ENCODE results near the gene TARBP2. TPM values are rescaled to one million over a fixed set of nuclear protein-coding genes. Genes with fewer than 3 reads are reported as not detected.
A peak's percentile ranks its signal among the peaks of the same experiment; 100 is the strongest.

The TARBP2 gene
- total RNA-seq, 1 donor from 2014 or later, result 45.7 TPM

DNA sequence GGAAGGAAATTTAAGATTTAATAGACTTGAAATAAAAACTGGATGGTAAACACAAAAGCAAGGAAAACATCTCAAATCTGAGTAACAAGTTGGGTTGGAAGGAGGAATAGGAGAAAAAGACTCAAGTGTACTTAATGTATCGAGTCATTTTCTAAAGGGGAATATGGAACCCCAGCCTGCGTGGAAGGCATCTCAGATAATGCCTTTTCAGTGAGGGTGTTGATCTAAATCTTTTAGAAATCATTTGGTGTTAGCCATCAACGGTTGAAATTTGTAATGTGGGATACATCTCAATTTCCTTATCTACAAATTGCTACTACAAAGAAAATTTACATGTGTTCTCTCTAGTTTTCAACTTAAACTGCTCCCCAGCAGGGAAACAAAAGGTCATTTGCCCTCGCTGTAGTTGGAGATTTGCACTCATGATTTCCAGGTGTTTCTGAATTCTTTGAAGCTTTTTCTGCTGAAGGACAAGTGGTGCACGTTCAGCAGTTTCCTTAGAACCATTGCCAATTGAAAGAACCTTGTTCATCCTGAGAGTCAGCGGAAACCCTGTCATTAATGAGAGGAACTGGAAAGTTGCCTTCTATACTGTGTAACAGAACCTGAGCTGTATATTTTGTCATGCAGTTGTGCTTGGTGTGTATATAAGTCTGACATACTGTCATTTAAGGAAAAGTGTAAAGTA, 47.0 kb upstream of the TARBP2 start:
- Mint-ChIP-seq H3K4me3 (peak overlapping the region; percentile 99), H3K4me1 (peaks cover 28% of the 10 kb centered on the region), H3K27me3 (no peaks in the 10 kb centered on the region), H3K9me3 (no peaks in the 10 kb centered on the region), H3K27ac (peak overlapping the region; percentile 99), H3K36me3 (ENCODE audit: low read depth) (peaks cover 63% of the 10 kb centered on the region)
- no peak for ATAC-seq (ENCODE audit: low read depth)
- TF ChIP-seq, protein P1, sequence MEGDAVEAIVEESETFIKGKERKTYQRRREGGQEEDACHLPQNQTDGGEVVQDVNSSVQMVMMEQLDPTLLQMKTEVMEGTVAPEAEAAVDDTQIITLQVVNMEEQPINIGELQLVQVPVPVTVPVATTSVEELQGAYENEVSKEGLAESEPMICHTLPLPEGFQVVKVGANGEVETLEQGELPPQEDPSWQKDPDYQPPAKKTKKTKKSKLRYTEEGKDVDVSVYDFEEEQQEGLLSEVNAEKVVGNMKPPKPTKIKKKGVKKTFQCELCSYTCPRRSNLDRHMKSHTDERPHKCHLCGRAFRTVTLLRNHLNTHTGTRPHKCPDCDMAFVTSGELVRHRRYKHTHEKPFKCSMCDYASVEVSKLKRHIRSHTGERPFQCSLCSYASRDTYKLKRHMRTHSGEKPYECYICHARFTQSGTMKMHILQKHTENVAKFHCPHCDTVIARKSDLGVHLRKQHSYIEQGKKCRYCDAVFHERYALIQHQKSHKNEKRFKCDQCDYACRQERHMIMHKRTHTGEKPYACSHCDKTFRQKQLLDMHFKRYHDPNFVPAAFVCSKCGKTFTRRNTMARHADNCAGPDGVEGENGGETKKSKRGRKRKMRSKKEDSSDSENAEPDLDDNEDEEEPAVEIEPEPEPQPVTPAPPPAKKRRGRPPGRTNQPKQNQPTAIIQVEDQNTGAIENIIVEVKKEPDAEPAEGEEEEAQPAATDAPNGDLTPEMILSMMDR (IDR thresholded peaks at IDR 0.05), result no peak
- DNase-seq, result no peak
- intact Hi-C loops (cut with micrococcal nuclease), result loop anchor here (2.0 kb wide), 1 partner anchor 273 kb away; the partner anchor contains the start of genes CSAD and ZNF740
- ChIA-PET CTCF (interaction anchor here (1.6 to 1.9 kb wide), 2 partner anchors 28 to 55 kb away, joined by 4 read pairs; no protein-coding TSS in a partner anchor), POLR2A (interaction anchor here (0.6 to 1.6 kb wide), 5 partner anchors 13 to 55 kb away, joined by 3 to 9 read pairs (median 5); partner anchors contain the start of gene PRR13)

DNA sequence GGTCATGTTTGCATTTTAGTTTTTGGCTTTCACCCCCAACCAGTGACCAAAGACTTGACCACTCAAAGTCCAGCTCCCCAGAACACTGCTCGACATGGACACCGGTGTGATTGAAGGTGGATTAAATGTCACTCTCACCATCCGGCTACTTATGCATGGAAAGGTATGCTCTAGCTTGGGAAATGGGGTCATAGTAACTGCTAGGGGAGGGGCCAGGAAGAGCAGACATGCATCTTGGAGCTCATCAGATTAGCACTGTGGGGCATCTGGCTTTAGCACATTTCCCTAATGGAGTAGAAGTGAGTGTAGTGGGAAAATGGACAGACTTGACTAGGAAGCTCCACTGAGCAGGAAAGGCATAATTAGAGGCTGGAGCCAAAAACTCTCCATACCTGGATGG, 46.4 kb upstream of the TARBP2 start:
- POLR2A ChIA-PET, result interaction anchor here (0.6 to 1.4 kb wide), 4 partner anchors 13 to 154 kb away, joined by 3 to 9 read pairs (median 6); partner anchors contain the start of gene PRR13
- H3K36me3 Mint-ChIP-seq (ENCODE audit: low read depth), result peaks cover 68% of the 10 kb centered on the region
- intact Hi-C loops (cut with micrococcal nuclease), result no loop called here
- H3K4me3 Mint-ChIP-seq, result peak overlapping the region; percentile 99
- H3K27me3 Mint-ChIP-seq, result no peaks in the 10 kb centered on the region
- CTCF ChIA-PET, result interaction anchor here (1.6 kb wide), 1 partner anchor 27 kb away, joined by 4 read pairs; no protein-coding TSS in a partner anchor
- DNase-seq (no peak), ATAC-seq (ENCODE audit: low read depth) (no peak)
- no peaks in the 10 kb centered on the region for H3K9me3 Mint-ChIP-seq
- H3K27ac Mint-ChIP-seq, result peak overlapping the region; percentile 46
- peaks cover 28% of the 10 kb centered on the region for H3K4me1 Mint-ChIP-seq
- TF ChIP-seq, protein P1 (IDR thresholded peaks at IDR 0.05), result no peak

DNA sequence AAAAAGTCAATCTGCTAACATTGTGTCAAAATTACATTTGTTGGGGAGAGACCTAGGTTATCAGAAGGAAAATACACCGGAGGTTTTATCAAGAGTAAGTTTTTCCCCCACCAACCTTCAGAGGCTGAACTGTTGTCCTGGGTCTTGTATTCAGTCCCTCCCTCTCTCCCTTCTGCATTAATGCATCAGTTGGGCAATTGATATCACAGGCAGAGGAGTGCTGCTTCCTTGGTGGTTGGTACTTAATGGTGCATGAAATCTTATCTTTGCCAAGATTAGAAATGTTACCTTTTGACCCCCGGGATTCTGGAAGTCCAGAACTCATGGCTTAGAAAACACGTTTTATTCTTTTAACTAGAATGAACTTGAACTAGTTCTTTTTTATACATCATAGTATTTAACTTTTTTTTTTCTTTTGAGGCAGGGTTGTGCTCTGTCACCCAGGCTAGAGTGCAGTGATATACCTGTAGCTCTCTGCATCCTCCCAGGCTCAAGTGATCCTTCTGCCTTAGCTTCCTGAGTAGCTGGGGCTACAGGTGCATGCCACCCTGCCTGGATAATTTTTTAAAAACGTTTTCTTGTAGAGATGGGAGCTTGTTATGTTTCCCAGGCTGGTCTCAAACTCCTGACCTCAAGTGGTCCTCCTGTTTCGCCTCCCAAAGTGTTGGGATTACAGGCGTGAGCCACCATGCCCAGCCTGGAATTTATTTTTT, 44.3 kb upstream of the TARBP2 start:
- Mint-ChIP-seq H3K9me3 (no peaks in the 10 kb centered on the region), H3K27ac (no peak overlapping the region), H3K27me3 (no peaks in the 10 kb centered on the region), H3K4me3 (no peak overlapping the region), H3K36me3 (ENCODE audit: low read depth) (peaks cover 86% of the 10 kb centered on the region), H3K4me1 (peaks cover 29% of the 10 kb centered on the region)
- POLR2A ChIA-PET, result interaction anchor here (2.0 kb wide), 1 partner anchor 44 kb away, joined by 7 read pairs; the partner anchor contains the start of gene TARBP2
- CTCF ChIA-PET, result no interaction called here
- TF ChIP-seq, protein P1 (IDR thresholded peaks at IDR 0.05), result no peak
- ATAC-seq (ENCODE audit: low read depth), result no peak
- DNase-seq, result no peak
- intact Hi-C loops (cut with micrococcal nuclease), result no loop called here

DNA sequence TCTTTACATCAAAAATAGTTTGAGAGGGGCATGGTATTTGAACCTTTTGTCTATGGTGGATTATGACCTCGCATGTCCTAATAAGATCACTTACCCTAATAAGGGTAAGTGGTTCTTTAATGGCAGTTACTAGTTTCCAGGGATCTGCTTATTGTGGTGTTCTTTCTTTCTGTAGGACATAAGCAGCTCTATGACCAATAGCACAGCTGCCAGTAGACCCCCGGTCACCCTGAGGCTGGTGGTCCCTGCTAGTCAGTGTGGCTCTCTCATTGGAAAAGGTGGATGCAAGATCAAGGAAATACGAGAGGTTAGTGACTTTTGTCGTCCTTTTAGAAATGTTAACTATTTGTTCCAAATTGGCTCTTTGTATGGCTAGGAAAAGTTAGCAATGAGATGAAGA, 42.0 kb upstream of the TARBP2 start:
- ChIA-PET POLR2A (interaction anchor here (0.5 to 1.1 kb wide), 9 partner anchors 8 to 1416 kb away, joined by 3 to 11 read pairs (median 4); partner anchors contain the start of genes PRR13 and TARBP2), CTCF (no interaction called here)
- H3K4me1 Mint-ChIP-seq, result peaks cover 15% of the 10 kb centered on the region
- no peak for DNase-seq
- H3K27ac Mint-ChIP-seq, result no peak overlapping the region
- ATAC-seq (ENCODE audit: low read depth), result no peak
- TF ChIP-seq, protein P1 (IDR thresholded peaks at IDR 0.05), result no peak
- H3K4me3 Mint-ChIP-seq, result no peak overlapping the region
- H3K36me3 Mint-ChIP-seq (ENCODE audit: low read depth), result peaks cover 93% of the 10 kb centered on the region
- no peaks in the 10 kb centered on the region for H3K27me3 Mint-ChIP-seq
- intact Hi-C loops (cut with micrococcal nuclease), result loop anchor here (2.0 kb wide), 1 partner anchor 14 kb away; no protein-coding TSS in a partner anchor
- H3K9me3 Mint-ChIP-seq, result no peaks in the 10 kb centered on the region

DNA sequence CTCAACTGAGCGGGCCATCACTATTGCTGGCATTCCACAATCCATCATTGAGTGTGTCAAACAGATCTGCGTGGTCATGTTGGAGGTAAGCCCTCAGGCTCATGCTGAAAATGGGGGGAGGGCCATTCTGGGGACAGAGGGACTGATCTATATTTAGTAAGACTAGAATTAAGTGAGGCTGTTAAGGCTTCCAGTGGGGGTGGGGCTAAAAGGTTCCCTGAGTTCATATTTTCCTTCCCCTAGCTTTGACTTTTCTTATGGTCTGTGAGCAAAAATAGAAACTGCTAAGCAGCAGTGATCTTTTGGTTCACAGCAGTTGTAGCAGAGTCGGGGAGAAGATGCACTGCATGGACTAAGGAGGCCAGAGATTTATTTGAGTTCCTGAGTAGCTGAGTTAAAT, 40.0 kb upstream of the TARBP2 start:
- no peak overlapping the region for H3K4me3 Mint-ChIP-seq
- H3K9me3 Mint-ChIP-seq, result no peaks in the 10 kb centered on the region
- H3K27me3 Mint-ChIP-seq, result no peaks in the 10 kb centered on the region
- peaks cover 13% of the 10 kb centered on the region for H3K4me1 Mint-ChIP-seq
- TF ChIP-seq, protein P1 (IDR thresholded peaks at IDR 0.05), result no peak
- ChIA-PET POLR2A (interaction anchor here (1.0 to 1.2 kb wide), 2 partner anchors 8 to 14 kb away, joined by 4 to 7 read pairs; no protein-coding TSS in a partner anchor), CTCF (no interaction called here)
- ATAC-seq (ENCODE audit: low read depth), result no peak
- H3K36me3 Mint-ChIP-seq (ENCODE audit: low read depth), result peaks cover 93% of the 10 kb centered on the region
- intact Hi-C loops (cut with micrococcal nuclease), result no loop called here
- DNase-seq, result no peak
- no peak overlapping the region for H3K27ac Mint-ChIP-seq
